Fibroblast of lung (primary cell): ENCODE measurements around the gene CERKL.

Experiments
- EZH2 ChIP-seq: IDR thresholded peaks from 2 replicates; pipeline ENCODE4 v1.5.1; 2012; ENCODE audit warnings: low read length, control low read depth, mild to moderate bottlenecking; ENCODE audit errors: missing control alignments
- TF ChIP-seq, protein P1 (sequence below), 2 donors: IDR thresholded peaks in 1 of 2; conservative IDR thresholded peaks in 1 of 2; 1 replicate in 1 of 2; 2 replicates in 1 of 2; pipeline ENCODE4 v1.5.1; 2011 to 2012; ENCODE audit warnings: low read length in 2 of 2, control low read depth in 1 of 2, inconsistent platforms in 1 of 2, low read depth in 1 of 2, mild to moderate bottlenecking in 1 of 2

DNA sequence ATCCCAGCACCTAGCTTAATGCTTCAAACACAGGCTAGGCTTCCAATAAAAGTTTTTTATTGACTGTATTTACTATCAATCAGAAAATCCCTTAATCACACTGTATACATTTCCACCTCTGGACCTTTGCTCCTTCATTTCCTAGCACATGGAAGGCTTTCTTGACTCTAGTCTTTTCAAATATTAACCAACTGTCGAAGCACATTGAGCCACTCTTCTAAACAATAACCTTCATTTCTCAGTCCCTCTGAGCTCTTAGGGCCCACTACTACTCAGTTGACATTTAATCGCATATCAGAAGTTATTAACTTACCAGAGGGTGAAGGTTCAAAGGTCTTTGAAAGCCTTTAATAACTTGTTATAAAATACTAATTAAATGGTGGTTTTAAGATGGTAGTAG, 37.4 kb downstream of the CERKL start:
- TF ChIP-seq, protein P1, sequence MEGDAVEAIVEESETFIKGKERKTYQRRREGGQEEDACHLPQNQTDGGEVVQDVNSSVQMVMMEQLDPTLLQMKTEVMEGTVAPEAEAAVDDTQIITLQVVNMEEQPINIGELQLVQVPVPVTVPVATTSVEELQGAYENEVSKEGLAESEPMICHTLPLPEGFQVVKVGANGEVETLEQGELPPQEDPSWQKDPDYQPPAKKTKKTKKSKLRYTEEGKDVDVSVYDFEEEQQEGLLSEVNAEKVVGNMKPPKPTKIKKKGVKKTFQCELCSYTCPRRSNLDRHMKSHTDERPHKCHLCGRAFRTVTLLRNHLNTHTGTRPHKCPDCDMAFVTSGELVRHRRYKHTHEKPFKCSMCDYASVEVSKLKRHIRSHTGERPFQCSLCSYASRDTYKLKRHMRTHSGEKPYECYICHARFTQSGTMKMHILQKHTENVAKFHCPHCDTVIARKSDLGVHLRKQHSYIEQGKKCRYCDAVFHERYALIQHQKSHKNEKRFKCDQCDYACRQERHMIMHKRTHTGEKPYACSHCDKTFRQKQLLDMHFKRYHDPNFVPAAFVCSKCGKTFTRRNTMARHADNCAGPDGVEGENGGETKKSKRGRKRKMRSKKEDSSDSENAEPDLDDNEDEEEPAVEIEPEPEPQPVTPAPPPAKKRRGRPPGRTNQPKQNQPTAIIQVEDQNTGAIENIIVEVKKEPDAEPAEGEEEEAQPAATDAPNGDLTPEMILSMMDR (conservative IDR thresholded peaks at IDR 0.05 in 1 of 2, IDR thresholded peaks at IDR 0.05 in 1 of 2; ENCODE audit: low read depth in 1 of 2, low read length in 2 of 2): no peak
- no peak for TF ChIP-seq EZH2
